Middle frontal gyrus (tissue), 1 donor: ENCODE data around the gene ZNF81.
"Not testable (repeated sequence)": the region's sequence is repeated elsewhere in the genome, so short reads cannot be mapped to it uniquely, and the experiment has no call there.

Source experiments
- DNase-seq: peaks from one replicate; pipeline ENCODE4 v3.0.0-alpha.2; 2015; ENCODE audit warnings: low spot score; ENCODE audit errors: extremely low spot score

The ZNF81 gene

DNA sequence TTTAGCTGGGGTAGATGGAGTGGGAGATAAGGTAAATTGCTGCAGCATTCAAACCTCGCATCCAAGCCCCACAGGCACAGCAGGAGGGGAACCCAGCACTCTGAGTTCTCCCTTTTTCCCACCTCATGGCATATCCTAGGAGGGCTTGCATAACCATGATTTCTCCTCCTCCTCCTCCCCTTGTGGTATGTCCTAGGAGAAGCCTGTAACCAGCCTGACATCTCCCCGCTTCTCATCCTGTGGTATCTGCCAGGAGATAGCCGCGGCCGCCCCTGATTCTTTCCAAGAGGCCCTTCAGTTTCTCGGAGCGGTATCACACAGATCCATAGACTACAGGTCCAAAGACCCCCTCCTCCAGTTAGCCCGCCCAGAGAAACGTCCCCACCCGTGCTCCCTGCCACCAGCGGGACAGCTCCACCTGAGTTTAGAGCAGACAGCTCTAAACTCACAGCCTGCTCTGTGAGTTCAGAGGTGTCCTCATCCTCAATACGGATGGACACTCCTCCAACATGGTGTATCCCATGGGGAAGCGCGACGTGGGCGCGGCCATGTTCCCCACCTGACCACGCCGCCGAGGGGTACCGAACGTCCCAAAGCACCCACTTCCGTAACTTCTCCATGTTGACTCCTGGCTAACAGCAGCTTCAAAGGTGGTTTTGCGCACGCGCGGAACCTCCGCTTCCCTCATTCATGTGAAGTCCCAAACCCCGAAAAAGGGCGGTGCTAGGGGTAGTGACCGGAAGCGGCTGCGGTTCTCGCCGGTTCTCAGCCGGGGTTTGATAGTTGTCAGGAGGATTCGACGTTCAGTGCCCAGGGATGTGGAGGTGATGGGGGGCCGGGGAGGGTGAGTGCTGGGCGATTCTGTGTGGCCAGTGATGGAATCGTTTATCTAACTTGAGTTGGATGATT is at the start of gene ZNF81:
TSS of gene ZNF81 (plus strand) at position 739 of the 909 bp plus-strand sequence. CDS start 9,366 bp downstream, outside the sequence.
- peak; percentile 86 for DNase-seq

DNA sequence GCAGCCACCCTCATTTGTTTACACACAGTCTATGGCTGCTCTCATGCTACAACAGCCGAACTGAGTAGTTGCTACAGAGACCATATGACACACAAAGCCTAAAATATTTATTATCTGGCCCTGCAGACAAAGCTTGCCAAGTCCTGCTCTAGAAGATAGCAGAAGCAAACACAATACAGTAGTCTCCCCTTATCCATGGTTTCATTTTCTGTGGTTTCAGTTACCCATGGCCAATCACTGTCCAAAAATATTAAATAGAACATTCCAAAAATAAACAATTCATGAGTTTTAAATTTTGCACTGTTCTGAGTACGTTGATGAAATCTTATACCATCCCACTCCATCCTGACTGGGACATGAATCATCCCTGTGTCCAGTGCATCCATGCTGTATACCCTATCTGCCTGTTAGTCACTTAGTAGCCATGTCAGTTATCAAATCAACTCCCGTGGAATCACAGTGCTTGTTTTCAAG is 40.2 kb upstream of the ZNF81 start:
- DNase-seq = no peak

DNA sequence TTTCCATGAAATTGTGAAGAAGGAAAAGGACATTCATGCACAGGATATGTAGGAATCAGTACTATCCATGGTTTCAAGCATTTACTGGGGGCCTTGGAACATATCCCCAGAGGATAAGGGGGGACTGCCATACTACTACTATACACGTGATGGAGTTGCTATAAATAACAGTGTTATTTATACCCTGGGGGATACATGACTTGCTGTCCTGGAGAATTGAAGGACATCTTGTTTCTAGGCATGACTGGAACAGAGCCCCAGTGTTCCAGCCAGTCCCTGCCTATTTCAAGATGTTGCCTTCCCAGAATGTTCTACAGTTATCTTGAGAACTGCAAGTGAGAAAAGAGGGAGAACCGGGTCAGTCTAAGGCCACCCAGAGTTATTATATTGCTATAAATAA is 39.6 kb upstream of the ZNF81 start:
- no peak for DNase-seq

DNA sequence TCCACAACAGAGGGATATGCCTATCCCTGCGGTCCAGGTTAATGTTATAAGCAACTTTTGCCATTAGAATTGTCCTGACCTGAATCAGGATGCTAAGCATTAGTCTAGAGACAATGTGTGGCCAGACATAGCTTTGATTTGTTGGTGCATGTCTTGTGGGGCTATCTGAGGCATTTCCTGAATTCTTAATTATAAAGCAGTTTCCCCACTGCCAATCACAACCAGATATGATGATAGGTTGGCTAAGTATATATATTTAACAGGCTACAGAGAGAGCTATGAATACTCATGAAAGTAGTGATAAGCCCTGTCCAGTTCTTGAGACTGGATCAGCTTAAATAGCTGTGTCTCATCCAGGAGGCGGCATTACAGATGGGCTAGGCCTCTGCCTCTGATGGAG is 37.8 kb upstream of the ZNF81 start:
- DNase-seq = no peak

DNA sequence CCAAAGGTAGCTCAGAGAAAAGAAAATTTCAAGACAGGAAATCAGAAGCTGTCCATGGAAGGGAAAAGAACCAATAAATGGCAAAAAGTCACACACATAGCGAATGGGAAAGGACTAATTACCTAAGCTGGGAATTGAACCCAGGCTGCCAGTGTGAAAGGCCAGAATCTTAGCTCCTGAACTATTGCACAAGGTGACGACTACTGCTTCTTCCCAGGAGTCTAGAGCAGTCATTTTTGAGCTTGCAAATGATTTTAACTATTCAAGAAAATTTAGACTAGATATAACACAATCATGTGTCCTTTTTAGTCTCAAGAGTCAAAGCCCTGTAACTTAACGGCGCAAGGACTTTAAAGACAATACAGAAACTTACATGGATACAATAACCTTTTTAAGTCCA is 34.1 kb upstream of the ZNF81 start:
- DNase-seq = no peak

DNA sequence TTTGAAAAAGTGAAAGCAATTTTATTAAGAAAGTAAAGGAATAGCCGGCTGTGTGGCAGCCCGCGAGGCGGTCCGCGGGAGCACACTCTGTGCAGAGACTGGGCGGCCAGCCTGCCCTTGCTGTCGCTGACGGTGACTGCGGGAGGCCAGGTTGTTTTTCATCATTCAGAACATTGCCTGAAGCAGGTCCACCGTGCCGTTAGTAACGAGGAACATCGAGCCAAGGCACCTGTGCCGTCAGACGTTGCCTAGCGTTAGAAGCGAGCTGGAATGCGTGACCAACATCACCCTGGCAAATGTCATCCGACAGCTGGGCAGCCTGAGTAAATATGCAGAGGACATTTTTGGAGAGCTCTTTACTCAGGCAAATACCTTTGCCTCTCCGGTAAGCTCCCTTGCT is 33.6 kb upstream of the ZNF81 start:
- not testable (repeated sequence) for DNase-seq

DNA sequence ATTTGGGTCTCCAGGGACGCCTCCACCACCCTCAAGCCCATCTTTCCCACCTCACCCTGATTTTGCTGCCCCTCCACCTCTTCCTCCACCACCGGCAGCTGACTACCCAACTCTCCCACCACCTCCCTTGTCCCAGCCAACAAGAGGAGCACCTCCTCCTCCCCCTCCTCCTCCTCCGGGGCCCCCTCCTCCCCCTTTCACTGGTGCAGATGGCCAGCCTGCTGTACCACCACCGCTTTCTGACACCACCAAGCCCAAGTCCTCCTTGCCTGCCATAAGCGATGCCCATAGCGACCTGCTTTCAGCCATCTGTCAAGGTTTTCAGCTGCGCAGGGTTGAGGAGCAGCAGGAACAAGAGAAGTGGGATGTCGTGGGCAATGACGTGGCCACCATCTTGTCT is 32.4 kb upstream of the ZNF81 start:
- DNase-seq = no peak

DNA sequence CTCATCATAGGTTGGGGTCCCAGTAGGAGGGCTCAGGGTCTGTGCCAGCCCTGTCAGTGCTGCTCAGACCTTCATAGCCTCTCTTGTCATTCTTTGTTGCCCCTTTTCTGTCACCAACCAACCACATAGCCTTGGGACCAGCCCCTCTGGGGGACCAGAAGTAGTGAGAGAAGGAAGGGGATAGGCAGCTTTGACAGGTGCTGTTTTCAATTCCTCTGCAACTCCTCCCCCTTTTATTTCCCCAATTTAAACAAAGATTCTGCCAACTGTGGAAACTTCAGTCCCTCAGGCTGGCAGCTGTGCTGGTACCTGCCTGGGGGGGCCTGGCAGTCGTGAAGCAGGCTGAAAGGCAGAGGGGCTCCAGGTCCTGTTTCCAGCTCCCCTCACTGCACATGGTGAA is 30.9 kb upstream of the ZNF81 start:
- DNase-seq = not testable (repeated sequence)

DNA sequence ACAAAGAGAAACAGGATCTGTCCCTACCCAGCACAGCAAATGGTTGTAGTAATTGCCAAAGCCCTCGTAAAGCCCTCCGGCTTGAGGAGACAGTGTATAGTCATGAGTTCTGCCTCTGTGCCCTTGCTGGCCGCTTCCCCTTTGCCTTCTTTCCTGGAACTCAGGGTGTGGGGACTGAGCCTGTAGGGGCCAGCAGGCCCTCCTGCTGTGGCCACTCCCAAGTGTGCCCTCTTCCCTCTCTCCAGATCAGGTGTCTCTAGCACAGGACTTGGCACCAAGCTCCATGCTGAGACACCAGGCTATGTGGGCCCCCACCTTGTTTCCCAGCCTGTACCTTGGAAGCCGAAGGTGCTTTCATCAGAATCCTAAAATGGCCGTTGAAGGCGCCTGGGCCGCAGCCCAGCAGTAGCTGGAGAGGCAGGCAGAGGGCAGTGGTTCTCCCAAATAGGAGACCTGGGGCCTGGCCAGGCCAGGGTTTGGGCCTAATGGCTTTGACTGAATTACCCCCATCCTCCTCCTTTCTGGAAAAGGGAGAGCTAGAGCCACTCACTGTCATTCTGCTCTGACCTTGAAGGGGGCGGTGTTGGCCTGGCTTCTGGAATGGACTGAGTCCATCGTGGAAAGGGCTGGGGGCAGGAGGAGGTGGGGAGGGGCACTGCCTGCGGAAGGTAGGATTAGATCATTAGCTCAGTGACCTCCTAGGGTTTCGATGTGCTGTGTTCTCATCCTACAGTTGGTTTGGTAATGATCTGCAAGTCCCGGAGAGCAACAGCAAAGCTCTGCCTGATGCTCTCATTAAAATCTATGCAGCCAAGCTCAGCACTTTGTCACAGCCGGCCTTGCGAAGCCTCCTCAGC is 30.1 kb upstream of the ZNF81 start:
- not testable (repeated sequence) for DNase-seq

DNA sequence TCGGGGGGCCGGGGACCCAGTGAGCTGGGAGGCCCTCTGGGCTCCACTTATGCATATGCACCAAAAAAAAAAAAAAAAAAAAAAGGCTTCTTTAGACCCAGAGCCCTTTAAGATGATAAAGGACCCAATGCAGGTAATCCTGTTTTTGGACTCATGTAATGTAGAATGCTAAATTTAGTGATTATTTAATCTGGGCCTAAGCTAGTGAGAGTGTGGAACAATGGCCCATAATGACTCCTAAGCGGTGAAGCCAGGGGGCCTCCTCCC is 29.5 kb upstream of the ZNF81 start:
- not testable (repeated sequence) for DNase-seq

DNA sequence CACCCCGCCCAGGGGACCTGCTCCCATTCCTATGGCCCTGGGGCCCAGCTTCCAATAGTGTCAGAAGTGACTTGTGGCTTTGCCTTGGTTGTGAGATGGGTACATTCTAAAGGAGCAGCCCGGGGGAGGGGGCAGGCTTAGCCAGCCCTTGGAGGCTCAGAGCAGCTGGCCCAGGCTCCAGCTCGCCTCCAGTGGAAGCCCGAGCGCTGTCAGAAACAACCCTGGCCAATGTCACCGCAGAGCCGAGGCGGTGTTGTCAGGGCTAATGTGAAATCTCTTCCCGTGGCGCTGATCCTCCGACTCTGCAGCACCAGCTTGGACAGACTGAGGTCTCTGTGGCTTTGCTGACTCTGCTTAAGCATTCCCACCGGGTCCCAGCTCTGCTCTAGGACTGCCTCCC is 29.2 kb upstream of the ZNF81 start:
- DNase-seq = no peak

DNA sequence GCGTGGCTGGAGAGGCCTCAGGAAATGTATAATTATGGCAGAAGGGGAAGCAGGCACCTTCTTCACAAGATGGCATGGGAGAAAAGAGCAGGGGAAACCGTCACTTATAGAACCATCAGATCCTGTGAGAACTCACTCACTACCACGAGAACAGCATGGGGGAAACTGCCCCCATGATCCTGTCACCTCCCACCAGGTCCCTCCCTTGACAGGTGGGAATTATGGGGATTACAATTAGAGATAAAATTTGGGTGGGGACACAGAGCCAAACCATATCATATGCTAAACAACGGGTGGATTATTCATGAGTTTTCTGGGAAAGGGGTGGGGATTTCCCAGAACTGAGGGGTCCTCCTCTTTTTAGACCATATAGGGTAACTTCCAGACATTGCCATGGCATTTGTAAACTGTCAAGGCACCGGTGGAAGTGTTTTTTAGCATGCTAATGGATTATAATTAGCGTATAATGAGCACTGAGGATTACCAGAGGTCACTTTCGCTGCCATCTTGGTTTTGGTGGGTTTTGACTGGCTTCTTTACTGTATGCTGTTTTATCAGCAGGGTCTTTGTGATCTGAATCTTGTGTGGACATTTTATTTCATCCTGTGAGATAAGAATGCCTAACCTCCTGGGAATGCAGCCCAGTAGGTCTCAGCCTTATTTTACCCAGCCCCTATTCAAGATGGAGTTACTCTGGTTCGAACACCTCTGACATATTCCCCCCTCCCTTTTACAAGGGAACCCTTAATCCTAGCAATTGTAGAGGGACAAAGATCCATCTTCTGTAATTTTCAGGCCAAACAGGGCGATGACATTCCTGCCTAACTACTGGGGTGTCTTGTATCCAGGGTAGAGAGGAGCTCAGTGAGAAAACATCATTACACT is 27.6 kb upstream of the ZNF81 start:
- DNase-seq = no peak

DNA sequence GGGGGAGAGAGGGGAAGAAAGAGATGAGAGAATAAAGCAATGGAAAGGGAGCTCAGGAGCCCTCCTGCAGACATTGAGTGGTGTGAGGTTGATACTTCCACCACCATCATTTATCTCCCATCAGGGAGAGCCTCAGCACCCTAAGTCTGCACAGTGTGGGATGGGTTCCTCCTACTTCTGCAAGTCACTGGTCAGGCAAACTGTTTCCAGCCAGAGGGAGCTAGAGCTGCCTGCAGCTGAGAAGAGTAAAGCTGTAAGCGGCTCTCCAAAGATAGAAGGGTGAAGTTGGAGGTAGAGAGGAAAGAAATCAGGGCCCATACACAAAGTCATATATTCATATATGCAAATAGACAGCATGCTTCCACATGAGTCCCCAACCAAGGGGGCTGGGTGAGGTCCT is 21.9 kb upstream of the ZNF81 start:
- no peak for DNase-seq

DNA sequence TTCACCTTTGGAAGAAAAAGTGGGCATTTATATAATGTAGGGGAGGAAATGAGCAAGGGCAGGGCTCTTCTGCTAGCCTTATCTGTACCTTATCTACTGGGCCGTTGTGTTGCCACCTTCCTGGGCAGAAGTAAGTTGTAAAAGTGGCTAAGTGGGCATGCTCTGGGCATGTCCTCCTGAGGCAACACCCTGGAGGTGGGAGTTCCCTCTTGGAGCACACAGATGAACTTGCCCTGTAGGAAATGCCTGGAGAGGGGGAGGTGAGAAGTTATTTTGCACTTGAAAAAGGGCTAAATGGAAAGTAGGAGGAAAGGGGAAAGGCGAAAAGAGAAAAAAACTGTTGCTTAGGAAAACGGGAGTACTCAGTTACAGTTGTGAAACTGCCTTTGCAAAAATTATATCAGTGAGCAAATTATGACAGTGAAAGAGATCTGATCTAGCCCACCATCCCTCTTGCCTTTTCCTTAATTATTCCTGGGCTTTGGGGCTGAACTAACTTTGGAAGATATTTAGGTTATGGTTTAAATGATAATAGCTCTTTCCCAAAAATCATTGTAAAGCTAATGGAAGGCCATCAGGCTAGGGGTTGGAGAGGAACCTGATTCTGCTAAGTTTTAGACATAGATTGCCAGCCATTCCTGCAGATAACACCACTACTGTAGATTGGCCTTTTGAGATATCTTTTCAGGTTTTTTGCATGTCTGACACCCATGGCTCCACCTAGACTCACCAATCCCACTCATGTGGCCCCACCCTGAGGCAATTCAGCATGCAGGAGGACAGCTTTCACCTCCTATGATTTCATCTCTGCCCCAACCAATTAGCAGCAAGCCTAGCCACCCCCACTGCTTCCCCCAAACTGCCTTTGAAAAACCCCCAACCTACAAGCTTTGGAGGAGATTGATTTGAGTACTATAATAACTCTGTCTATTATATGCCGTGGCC is 20.5 kb upstream of the ZNF81 start:
- DNase-seq = no peak

DNA sequence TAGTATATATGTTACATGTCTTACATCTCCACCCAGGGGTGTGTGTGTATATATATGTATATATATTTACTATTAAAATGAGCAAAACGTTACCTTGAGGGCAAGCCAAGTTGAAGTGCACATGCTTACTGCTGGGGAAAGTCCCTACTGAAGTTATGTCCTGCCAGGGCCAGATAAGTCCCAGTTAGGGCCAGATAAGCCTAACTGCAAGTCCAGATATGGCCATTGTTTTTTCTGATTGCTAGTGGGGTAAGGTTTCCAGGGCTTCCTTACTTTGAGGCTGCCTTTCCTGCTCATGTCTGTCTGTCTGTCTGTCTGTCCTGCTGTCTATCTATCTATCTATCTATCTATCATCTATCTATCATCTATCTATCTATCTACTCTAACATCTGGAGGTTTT is 19.3 kb upstream of the ZNF81 start:
- DNase-seq = no peak

DNA sequence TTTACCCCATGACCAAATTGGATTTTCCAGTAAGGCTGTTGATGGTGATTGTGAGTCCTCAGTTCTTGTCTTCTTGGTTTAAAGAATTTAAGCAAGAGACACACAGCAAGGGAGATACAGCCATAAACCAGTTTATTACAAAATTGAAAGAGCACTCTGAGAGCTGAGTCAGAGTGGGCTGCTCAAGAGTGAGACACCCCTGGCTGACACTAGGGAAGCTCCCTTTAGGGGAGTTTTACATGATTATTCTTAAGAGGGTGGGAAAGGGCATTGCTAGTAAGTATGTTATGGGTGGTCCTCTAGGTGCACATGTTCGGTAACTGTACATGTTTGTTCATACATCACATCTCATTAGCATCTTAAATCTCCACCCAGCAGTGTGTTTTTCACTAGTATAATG is 18.8 kb upstream of the ZNF81 start:
- DNase-seq = no peak

DNA sequence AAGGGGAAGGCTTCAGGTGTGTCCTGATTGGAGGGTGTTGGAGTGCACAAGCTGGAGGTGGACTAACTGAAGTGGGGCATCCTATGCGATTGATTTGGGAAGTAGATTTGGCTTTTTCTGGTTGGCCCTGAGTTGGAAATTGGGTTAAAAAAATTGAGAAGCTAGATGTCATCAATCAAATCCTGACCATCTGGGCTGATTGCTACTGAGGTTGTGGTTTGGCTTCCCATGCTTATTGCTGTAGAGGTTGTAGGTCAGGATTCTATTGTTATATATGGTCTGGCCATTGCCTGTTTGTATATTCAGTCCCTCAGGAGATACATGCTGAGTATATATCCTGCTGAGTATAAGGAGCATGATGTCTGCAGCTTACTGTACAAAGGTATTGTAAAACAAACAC is 7.7 kb upstream of the ZNF81 start:
- DNase-seq = no peak

DNA sequence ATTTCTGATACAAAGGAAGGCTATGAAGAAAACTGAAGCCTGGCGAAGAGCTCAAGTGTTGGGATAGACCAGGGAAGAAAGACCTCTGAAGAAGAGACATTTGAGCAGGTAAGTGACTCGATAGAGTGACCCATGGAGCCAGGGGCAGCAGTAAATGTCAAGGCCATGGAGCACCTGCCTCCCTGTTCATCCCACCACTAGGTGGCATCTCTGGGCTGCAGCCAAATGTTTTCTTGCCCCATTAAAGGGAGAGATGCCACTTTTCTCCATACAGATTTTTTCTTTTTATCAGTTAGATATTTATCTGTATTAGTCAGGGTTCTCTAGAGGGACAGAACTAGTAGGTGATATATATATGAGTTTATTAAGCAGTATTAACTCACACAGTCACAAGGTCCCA is 4.9 kb upstream of the ZNF81 start:
- DNase-seq = no peak

DNA sequence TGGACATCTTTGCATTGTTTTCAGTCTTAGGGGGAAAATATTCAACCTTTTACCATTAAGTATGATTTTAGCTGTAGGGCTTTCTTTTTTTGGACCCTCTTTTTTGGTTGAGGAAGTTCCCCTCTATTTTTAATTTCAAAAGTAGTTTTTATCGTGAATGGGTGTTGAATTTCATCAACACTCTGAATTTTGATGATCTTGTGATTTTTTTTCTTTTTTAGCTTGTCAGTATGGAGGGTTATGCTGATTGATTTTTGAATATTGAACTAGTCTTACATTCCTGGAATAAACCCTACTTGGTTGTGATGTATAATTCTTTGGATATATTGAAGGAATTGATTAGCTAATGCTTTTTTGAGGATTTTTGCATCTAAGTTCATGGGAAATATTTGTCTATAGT is 1.7 kb downstream of the ZNF81 start:
- DNase-seq = no peak

DNA sequence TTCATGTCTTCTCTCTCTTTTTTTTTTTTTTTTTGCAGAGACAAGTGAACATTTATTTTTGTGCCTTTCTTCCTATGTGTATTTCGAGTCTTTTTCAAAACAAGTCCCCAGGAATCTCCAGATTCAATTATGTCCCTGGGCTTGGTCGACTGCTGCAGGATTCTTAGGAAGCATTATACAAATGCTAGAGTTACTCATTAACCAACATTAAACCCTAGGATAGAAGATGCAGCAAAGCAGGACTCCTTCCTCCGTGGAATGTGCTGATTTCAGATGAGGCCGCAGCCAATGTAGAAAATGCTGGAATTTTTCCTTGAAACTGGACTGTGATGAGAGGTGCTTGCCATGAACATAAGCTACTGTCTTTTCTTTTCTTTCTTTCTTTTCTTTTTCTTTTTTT is 3.4 kb downstream of the ZNF81 start:
- DNase-seq = no peak
